PC-3 (cell line): Measurements from ENCODE around the gene PPFIBP1. TPM values are rescaled to one million over a fixed set of nuclear protein-coding genes. Genes with fewer than 3 reads are reported as not detected.
A peak's percentile ranks its signal among the peaks of the same experiment; 100 is the strongest.

Experiments
- ATAC-seq: fragments of 200-7000 bp; cut with Tn5 transposase; 2 replicates; pipeline ENCODE4 v1.9.1; 2020; ENCODE audit warnings: mild to moderate bottlenecking, moderate library complexity
- BruUV-seq: library from RNA; stranded (reverse); fragments of 400-500 nt; replicated peaks from 2 replicates; lab custom pipeline; 2021; lab: Mats Ljungman, UMichigan
- CTCF ChIA-PET: fragments of 300-600 bp; sonication (Branson Sonifier 250); formaldehyde crosslinking; loops from one replicate; lab custom pipeline; 2022; ENCODE audit warnings: antibody characterized with exemption; lab: Charles Lee
- POLR2A ChIA-PET: fragments of 300-600 bp; sonication (Branson Sonifier 250); formaldehyde crosslinking; loops from one replicate; lab custom pipeline; 2022; ENCODE audit warnings: antibody characterized with exemption; ENCODE audit not compliant: unreplicated experiment; lab: Charles Lee
- DNase-seq: peaks from one replicate; pipeline ENCODE4 v3.0.0-alpha.2; 2015
- H2AFZ ChIP-seq: fragments of 300-600 bp; sonication (generic); 2 replicates; pipeline ENCODE4 v1.6.0; 2016; ENCODE audit warnings: antibody characterized with exemption, low read length
- H3F3A ChIP-seq: fragments of 300-600 bp; sonication (generic); one replicate; pipeline ENCODE4 v1.6.0; 2017; ENCODE audit warnings: antibody characterized with exemption, low read length, control low read depth, mild to moderate bottlenecking; ENCODE audit not compliant: unreplicated experiment
- H3K27ac ChIP-seq: fragments of 300-600 bp; sonication (generic); 2 replicates; pipeline ENCODE4 v1.5.1; 2016; ENCODE audit warnings: mild to moderate bottlenecking, low read length
- H3K27me3 ChIP-seq: fragments of 300-600 bp; sonication (generic); 2 replicates; pipeline ENCODE4 v1.6.1; 2016; ENCODE audit warnings: low read length, mixed read lengths
- H3K36me3 ChIP-seq: fragments of 300-600 bp; sonication (generic); 2 replicates; pipeline ENCODE4 v1.6.1; 2016; ENCODE audit warnings: low read depth, mixed run types, low read length, mixed read lengths
- H3K4me1 ChIP-seq: fragments of 300-600 bp; sonication (generic); 2 replicates; pipeline ENCODE4 v1.5.1; 2016; ENCODE audit warnings: low read length; ENCODE audit not compliant: insufficient read depth
- H3K4me2 ChIP-seq: fragments of 300-600 bp; sonication (generic); 2 replicates; pipeline ENCODE4 v1.6.0; 2016; ENCODE audit warnings: low read length
- H3K4me3 ChIP-seq: fragments of 300-600 bp; sonication (generic); 2 replicates; pipeline ENCODE4 v1.5.1; 2016; ENCODE audit warnings: mild to moderate bottlenecking, low read length, mixed read lengths
- H3K79me2 ChIP-seq: fragments of 300-600 bp; sonication (generic); 2 replicates; pipeline ENCODE4 v1.6.1; 2017; ENCODE audit warnings: low read length, mixed read lengths
- H3K9ac ChIP-seq: fragments of 300-600 bp; sonication (generic); 2 replicates; pipeline ENCODE4 v1.6.0; 2016; ENCODE audit warnings: mild to moderate bottlenecking, low read length
- H3K9me2 ChIP-seq: fragments of 300-600 bp; sonication (generic); replicated peaks from 2 replicates; pipeline ENCODE4 v1.6.1; 2016; ENCODE audit warnings: mixed run types, low read length, mixed read lengths
- H3K9me3 ChIP-seq: fragments of 300-600 bp; sonication (generic); 2 replicates; pipeline ENCODE4 v1.6.1; 2016; ENCODE audit warnings: low read length, mixed read lengths
- H4K20me1 ChIP-seq: fragments of 300-600 bp; sonication (generic); 2 replicates; pipeline ENCODE4 v1.6.1; 2016; ENCODE audit warnings: low read length, mixed read lengths
- EZH2 ChIP-seq: fragments of 300-600 bp; sonication (generic); IDR thresholded peaks from one replicate; pipeline ENCODE4 v1.6.1; 2017; ENCODE audit warnings: antibody characterized with exemption, mild to moderate bottlenecking, low read length; ENCODE audit not compliant: unreplicated experiment
- EZH2phosphoT487 ChIP-seq: fragments of 300-600 bp; sonication (generic); IDR thresholded peaks from 2 replicates; pipeline ENCODE4 v1.6.1; 2018; ENCODE audit warnings: mild to moderate bottlenecking, antibody characterized with exemption, low read length, borderline replicate concordance
- intact Hi-C: fragments of 100-400 bp; cut with micrococcal nuclease; formaldehyde crosslinking; loops from 2 replicates; pipeline ENCODE4 v1.9.0; 2023
- total RNA-seq: library from RNA; depleted of rRNA; stranded (reverse); fragments of >200 nt; gene quantifications from 2 replicates; pipeline ENCODE4 v1.2.3, GENCODE V29; 2014
- TF ChIP-seq, protein P1 (sequence below): fragments of 300-600 bp; sonication (generic); conservative IDR thresholded peaks from 2 replicates; pipeline ENCODE4 v1.5.1; 2017; ENCODE audit warnings: antibody characterized with exemption, low read depth, mild to moderate bottlenecking, low read length

PPFIBP1 gene
- total RNA-seq, 1 experiment from 2014 or later: 56.9 TPM

DNA sequence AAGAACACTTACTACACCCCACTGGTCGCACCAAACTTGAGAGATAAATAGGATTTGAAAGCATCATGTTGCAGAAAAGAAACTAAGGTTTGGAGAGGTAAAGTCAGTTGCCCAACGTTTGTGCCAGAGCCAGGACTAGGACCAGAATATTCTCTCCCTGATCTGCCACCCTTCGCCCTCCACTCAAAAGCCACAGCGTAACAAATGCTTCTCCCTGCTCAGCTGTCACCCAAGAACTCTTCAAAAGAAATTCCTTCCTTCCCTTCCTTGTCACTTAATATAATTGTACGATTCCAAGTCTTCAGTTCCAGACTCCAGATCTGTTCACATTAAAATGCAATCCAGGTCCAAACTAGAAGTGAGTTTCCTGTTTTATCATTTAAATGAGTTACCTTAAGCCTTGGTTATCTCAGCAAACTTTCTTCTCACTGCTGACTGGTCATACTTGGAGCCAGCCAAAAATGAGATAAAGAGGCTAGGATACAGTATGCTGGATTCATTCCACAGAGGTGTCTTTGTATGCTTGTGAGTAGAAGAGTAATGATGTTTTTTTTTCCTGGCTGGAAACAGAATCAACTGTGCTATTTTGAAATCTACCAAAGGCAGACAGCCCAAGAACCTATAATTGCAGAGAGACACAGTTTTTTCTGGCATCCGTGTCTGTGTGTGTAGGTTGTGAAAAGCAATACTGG is 12.8 kb upstream of the PPFIBP1 start:
- Histone ChIP-seq H3K9ac (no peak overlapping the region), H3K36me3 (no peaks in the 10 kb centered on the region), H3K9me3 (no peaks in the 10 kb centered on the region), H3K4me2 (no peak overlapping the region), H4K20me1 (no peaks in the 10 kb centered on the region), H3K79me2 (no peaks in the 10 kb centered on the region), H3K4me3 (no peak overlapping the region), H2AFZ (0 out of 2 replicates have a peak overlapping the region, but pooled peaks have one; percentile 12), H3K27me3 (no peaks in the 10 kb centered on the region), H3K27ac (no peak overlapping the region), H3K4me1 (no peaks in the 10 kb centered on the region), H3K9me2 (no peaks in the 10 kb centered on the region), H3F3A (no peaks in the 10 kb centered on the region)
- POLR2A ChIA-PET: no interaction called here
- no TSS peak for BruUV-seq
- ATAC-seq: no peak
- DNase-seq: no peak
- CTCF ChIA-PET: no interaction called here
- TF ChIP-seq EZH2: no peak
- TF ChIP-seq EZH2phosphoT487: no peak
- TF ChIP-seq, protein P1, sequence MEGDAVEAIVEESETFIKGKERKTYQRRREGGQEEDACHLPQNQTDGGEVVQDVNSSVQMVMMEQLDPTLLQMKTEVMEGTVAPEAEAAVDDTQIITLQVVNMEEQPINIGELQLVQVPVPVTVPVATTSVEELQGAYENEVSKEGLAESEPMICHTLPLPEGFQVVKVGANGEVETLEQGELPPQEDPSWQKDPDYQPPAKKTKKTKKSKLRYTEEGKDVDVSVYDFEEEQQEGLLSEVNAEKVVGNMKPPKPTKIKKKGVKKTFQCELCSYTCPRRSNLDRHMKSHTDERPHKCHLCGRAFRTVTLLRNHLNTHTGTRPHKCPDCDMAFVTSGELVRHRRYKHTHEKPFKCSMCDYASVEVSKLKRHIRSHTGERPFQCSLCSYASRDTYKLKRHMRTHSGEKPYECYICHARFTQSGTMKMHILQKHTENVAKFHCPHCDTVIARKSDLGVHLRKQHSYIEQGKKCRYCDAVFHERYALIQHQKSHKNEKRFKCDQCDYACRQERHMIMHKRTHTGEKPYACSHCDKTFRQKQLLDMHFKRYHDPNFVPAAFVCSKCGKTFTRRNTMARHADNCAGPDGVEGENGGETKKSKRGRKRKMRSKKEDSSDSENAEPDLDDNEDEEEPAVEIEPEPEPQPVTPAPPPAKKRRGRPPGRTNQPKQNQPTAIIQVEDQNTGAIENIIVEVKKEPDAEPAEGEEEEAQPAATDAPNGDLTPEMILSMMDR: no peak
- intact Hi-C loops: no loop called here

DNA sequence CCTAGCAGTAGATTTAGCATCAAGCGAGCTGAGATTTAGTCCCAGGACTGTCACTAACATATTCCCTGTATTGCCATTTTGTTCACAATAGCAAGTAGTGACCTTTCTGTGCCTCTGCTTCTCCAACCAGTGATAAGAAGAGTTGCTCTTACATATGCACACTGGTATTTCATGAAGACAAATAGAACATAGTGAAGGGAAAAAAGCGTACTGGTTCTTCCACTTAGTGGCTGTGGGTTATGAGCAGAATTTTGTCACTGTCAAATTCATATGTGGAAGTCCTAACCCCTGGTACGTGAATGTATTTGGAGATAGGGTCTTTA is 12.3 kb upstream of the PPFIBP1 start:
- Histone ChIP-seq H3K4me2 (no peak overlapping the region), H4K20me1 (no peaks in the 10 kb centered on the region), H3K4me1 (no peaks in the 10 kb centered on the region), H3K9me3 (no peaks in the 10 kb centered on the region), H3K9ac (no peak overlapping the region), H3K27ac (no peak overlapping the region), H2AFZ (no peak overlapping the region), H3K36me3 (no peaks in the 10 kb centered on the region), H3K9me2 (no peaks in the 10 kb centered on the region), H3K4me3 (no peak overlapping the region), H3K27me3 (no peaks in the 10 kb centered on the region), H3F3A (no peaks in the 10 kb centered on the region), H3K79me2 (no peaks in the 10 kb centered on the region)
- no peak for DNase-seq
- POLR2A ChIA-PET: no interaction called here
- intact Hi-C loops: no loop called here
- CTCF ChIA-PET: no interaction called here
- no peak for ATAC-seq
- BruUV-seq: no TSS peak
- no peak for TF ChIP-seq EZH2
- TF ChIP-seq, protein P1: no peak
- no peak for TF ChIP-seq EZH2phosphoT487

DNA sequence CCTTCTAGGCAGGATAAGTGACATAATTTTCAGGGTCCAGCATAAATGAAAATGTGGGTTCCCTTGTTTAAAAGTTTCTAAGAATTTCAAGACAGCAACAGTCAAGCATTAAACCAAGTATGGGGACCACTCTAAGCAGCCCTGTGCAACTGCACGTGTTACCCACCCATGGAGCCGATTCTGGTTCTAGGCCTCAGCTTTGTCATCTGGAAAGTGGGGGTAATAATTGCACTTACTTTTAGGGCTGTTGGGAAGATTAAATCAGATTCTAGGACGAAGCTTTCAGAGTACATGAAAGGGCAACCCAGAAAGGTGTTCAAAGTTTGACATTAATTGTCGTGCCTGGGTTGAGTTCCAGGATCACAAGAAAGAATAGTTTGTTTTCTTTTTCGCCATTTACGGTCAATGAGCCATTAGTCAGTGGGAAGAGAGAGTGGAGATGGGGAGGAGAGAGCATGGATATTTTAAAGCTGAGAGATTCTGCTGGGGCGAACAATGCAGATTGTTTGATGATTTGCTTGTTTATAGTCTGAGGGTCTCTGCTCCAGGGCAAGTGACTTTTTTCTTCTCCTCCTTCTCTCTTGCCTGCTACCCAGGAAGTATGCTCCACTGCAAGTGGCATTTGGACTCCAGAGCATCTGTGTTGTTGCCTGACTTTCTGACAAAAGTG is 10.7 kb upstream of the PPFIBP1 start:
- ChIA-PET CTCF (no interaction called here), POLR2A (no interaction called here)
- intact Hi-C loops: no loop called here
- no peaks in the 10 kb centered on the region for H3K9me2 ChIP-seq
- H3K9ac ChIP-seq: no peak overlapping the region
- H3K4me2 ChIP-seq: no peak overlapping the region
- TF ChIP-seq, protein P1: no peak
- no peak for TF ChIP-seq EZH2
- DNase-seq (no peak), ATAC-seq (no peak)
- no peaks in the 10 kb centered on the region for H3K4me1 ChIP-seq
- no peaks in the 10 kb centered on the region for H3K79me2 ChIP-seq
- H3K4me3 ChIP-seq: no peak overlapping the region
- no peaks in the 10 kb centered on the region for H4K20me1 ChIP-seq
- no peak overlapping the region for H2AFZ ChIP-seq
- no peaks in the 10 kb centered on the region for H3F3A ChIP-seq
- no peak overlapping the region for H3K27ac ChIP-seq
- no peaks in the 10 kb centered on the region for H3K27me3 ChIP-seq
- H3K36me3 ChIP-seq: no peaks in the 10 kb centered on the region
- no TSS peak for BruUV-seq
- H3K9me3 ChIP-seq: no peaks in the 10 kb centered on the region
